BJ (cell line): ENCODE results near the gene GSK3A. TPM values are rescaled to one million over a fixed set of nuclear protein-coding genes. Genes with fewer than 3 reads are reported as not detected.

ENCODE experiments used
- CTCF ChIA-PET: fragments of 350-600 bp; formaldehyde crosslinking; extraction: SDS; loops from one replicate; lab custom pipeline; 2021; ENCODE audit warnings: antibody characterized with exemption, inconsistent platforms; lab: Yijun Ruan, JAX
- POLR2A ChIA-PET: fragments of 300-600 bp; sonication (Branson Sonifier 250); formaldehyde crosslinking; extraction: SDS; loops from one replicate; lab custom pipeline; 2021; ENCODE audit warnings: antibody characterized with exemption; lab: Charles Lee
- DNase-seq: peaks from one replicate; pipeline ENCODE4 v3.0.0-alpha.2; 2011; ENCODE audit warnings: low read depth
- H3K27me3 ChIP-seq: 2 replicates; pipeline ENCODE4 v1.6.0; 2011; ENCODE audit warnings: low read length; ENCODE audit not compliant: control insufficient read depth, insufficient read depth
- H3K36me3 ChIP-seq: 2 replicates; pipeline ENCODE4 v1.5.1; 2011; ENCODE audit warnings: low read length; ENCODE audit not compliant: control insufficient read depth, insufficient read depth
- H3K4me3 ChIP-seq: 2 replicates; pipeline ENCODE4 v1.5.1; 2011; ENCODE audit warnings: low read depth, mild to moderate bottlenecking, control low read depth, low read length
- CTCF ChIP-seq: IDR thresholded peaks from 2 replicates; pipeline ENCODE4 v1.5.1; 2011; ENCODE audit warnings: low read depth, mild to moderate bottlenecking, control low read depth, inconsistent platforms, low read length, moderate library complexity; ENCODE audit not compliant: insufficient read depth
- polyA plus RNA-seq: library from polyadenylated mRNA; depleted of rRNA; stranded (reverse); fragments of >200 nt; gene quantifications from 2 replicates; pipeline ENCODE4 v1.2.3, GENCODE V29; 2011

The GSK3A gene
- polyA plus RNA-seq, 1 experiment = 36.1 TPM

- H3K36me3 ChIP-seq = peaks cover 41% of the 10 kb centered on the region
- H3K4me3 ChIP-seq = no peak overlapping the region
- TF ChIP-seq CTCF = no peak
- ChIA-PET POLR2A (no interaction called here), CTCF (interaction anchor here (0.9 to 4.2 kb wide), 3 partner anchors 9 to 40 kb away, joined by 4 to 18 read pairs (median 5); no protein-coding TSS in a partner anchor)
- DNase-seq = no peak
- H3K27me3 ChIP-seq = no peaks in the 10 kb centered on the region
Observed at GRCh38 chr19:42286349-42287016, 44.1 kb upstream of the GSK3A start.

- ChIA-PET CTCF (interaction anchor here (0.9 to 2.2 kb wide), 3 partner anchors 9 to 41 kb away, joined by 4 to 10 read pairs (median 5); no protein-coding TSS in a partner anchor), POLR2A (no interaction called here)
- Histone ChIP-seq H3K4me3 (peak overlapping the region; percentile 66; the same call in 1 of the 2 replicates), H3K27me3 (no peaks in the 10 kb centered on the region), H3K36me3 (peaks cover 39% of the 10 kb centered on the region)
- no peak for DNase-seq
- TF ChIP-seq CTCF = no peak
Observed at GRCh38 chr19:42285988-42286348, 43.6 kb upstream of the GSK3A start.

GRCh38 chr19:42285541-42285941 lies 43.1 kb upstream of the GSK3A start:
- DNase-seq = no peak
- peak overlapping the region; percentile 66; the same call in 1 of the 2 replicates for H3K4me3 ChIP-seq
- H3K36me3 ChIP-seq = peaks cover 34% of the 10 kb centered on the region
- H3K27me3 ChIP-seq = no peaks in the 10 kb centered on the region
- no peak for TF ChIP-seq CTCF
- POLR2A ChIA-PET = no interaction called here
- CTCF ChIA-PET = interaction anchor here (1.0 to 2.2 kb wide), 5 partner anchors 10 to 69 kb away, joined by 3 to 11 read pairs (median 4); partner anchors contain the start of gene GSK3A

GRCh38 chr19:42284591-42285341 lies 42.4 kb upstream of the GSK3A start:
- no peak for DNase-seq
- H3K36me3 ChIP-seq = peaks cover 28% of the 10 kb centered on the region
- no peak for TF ChIP-seq CTCF
- POLR2A ChIA-PET = no interaction called here
- peak overlapping the region; percentile 66 for H3K4me3 ChIP-seq
- CTCF ChIA-PET = interaction anchor here (1.0 to 2.2 kb wide), 6 partner anchors 10 to 68 kb away, joined by 3 to 11 read pairs (median 4); partner anchors contain the start of gene GSK3A
- H3K27me3 ChIP-seq = no peaks in the 10 kb centered on the region

GRCh38 chr19:42284066-42284501 lies 41.7 kb upstream of the GSK3A start:
- Histone ChIP-seq H3K27me3 (no peaks in the 10 kb centered on the region), H3K36me3 (peaks cover 22% of the 10 kb centered on the region), H3K4me3 (peak overlapping the region; percentile 66)
- ChIA-PET POLR2A (no interaction called here), CTCF (interaction anchor here (0.6 to 2.0 kb wide), 6 partner anchors 12 to 151 kb away, joined by 3 to 11 read pairs (median 4); partner anchors contain the start of gene GSK3A)
- DNase-seq = no peak
- no peak for TF ChIP-seq CTCF
